ENCODE results near the gene DEPDC1B.

GRCh38 chr5:60671899-60672692, 27.9 kb downstream of the DEPDC1B start:
- no peak for TF ChIP-seq EZH2 (IDR thresholded peaks at IDR 0.05; ENCODE audit: low read depth, low read length, severe bottlenecking)
- TF ChIP-seq CTCF (IDR thresholded peaks at IDR 0.05; ENCODE audit: control extremely low read depth in 1 of 3, insufficient read depth in 1 of 3, low read depth in 1 of 3, low read length in 3 of 3), result no peak
- TF ChIP-seq POLR2A (IDR thresholded peaks at IDR 0.05; ENCODE audit: control extremely low read depth in 1 of 2, low read depth in 2 of 2, low read length in 2 of 2), result no peak
- no peak for TF ChIP-seq MAX (IDR thresholded peaks at IDR 0.05)

Measured in H1 (cell line).